Endodermal cell (in vitro differentiated cells): ENCODE data around the gene TUB. TPM values are rescaled to one million over a fixed set of nuclear protein-coding genes. Genes with fewer than 3 reads are reported as not detected.

Source experiments
- DNase-seq: peaks from one replicate; pipeline ENCODE4 v3.0.0-alpha.2; 2017
- H3K27ac ChIP-seq: 2 replicates; pipeline ENCODE4 v1.5.1; 2013; ENCODE audit warnings: mild to moderate bottlenecking, low read depth, low read length, moderate library complexity
- H3K27me3 ChIP-seq: 2 replicates; pipeline ENCODE4 v1.6.1; 2013; ENCODE audit warnings: mild to moderate bottlenecking, low read length, moderate library complexity; ENCODE audit not compliant: insufficient read depth, control insufficient read depth, poor library complexity, severe bottlenecking
- H3K36me3 ChIP-seq: 2 replicates; pipeline ENCODE4 v1.7.0; 2013; ENCODE audit warnings: mild to moderate bottlenecking, low read length, moderate library complexity; ENCODE audit not compliant: control insufficient read depth, insufficient read depth
- H3K4me1 ChIP-seq: one replicate; pipeline ENCODE4 v1.7.0; 2013; ENCODE audit warnings: low read length; ENCODE audit not compliant: control insufficient read depth, insufficient read depth
- H3K4me3 ChIP-seq: 2 replicates; pipeline ENCODE4 v1.5.1; 2013; ENCODE audit warnings: mild to moderate bottlenecking, low read length, moderate library complexity
- H3K9ac ChIP-seq: 2 replicates; pipeline ENCODE4 v1.6.1; 2013; ENCODE audit warnings: mild to moderate bottlenecking, low read length, moderate library complexity; ENCODE audit not compliant: poor library complexity, severe bottlenecking; ENCODE audit errors: extremely low read depth
- H3K9me3 ChIP-seq: 2 replicates; pipeline ENCODE4 v1.6.1; 2013; ENCODE audit warnings: mild to moderate bottlenecking, low read length, moderate library complexity; ENCODE audit not compliant: control insufficient read depth
- H3K27ac Mint-ChIP-seq: 2 replicates; pipeline ENCODE4 v1.8.0; 2020; ENCODE audit warnings: mixed read lengths
- H3K27me3 Mint-ChIP-seq: 2 replicates; pipeline ENCODE4 v1.8.0; 2021; ENCODE audit warnings: mild to moderate bottlenecking, mixed read lengths; ENCODE audit not compliant: insufficient read depth
- H3K36me3 Mint-ChIP-seq: 2 replicates; pipeline ENCODE4 v1.8.0; 2020; ENCODE audit warnings: low read depth, mixed read lengths
- H3K4me1 Mint-ChIP-seq: 2 replicates; pipeline ENCODE4 v1.8.0; 2020; ENCODE audit warnings: mixed read lengths
- H3K4me3 Mint-ChIP-seq: 2 replicates; pipeline ENCODE4 v1.8.0; 2020; ENCODE audit warnings: mild to moderate bottlenecking, moderate library complexity, mixed read lengths
- H3K9me3 Mint-ChIP-seq: 2 replicates; pipeline ENCODE4 v1.8.0; 2020; ENCODE audit warnings: mild to moderate bottlenecking, mixed read lengths
- WGBS, 2 experiments: methylation state at CpG; one replicate each; pipeline versions ENCODE4 v1.1.5 to v1.1.7; 2013; ENCODE audit warnings: missing lambda C conversion rate in 2 of 2, mixed read lengths in 1 of 2; ENCODE audit not compliant: insufficient coverage in 1 of 2, insufficient read length in 1 of 2; 5-methylcytosine and 5-hydroxymethylcytosine counted together
- total RNA-seq, 2 donors: library from RNA; stranded (reverse); fragmentation: NEBNext Ultra II Directional in 1 of 2; extraction: Animal tissue kit (Norgen Biotek cat#: 25700) in 1 of 2; gene quantifications; 2 replicates in 1 of 2; 3 replicates in 1 of 2; pipeline ENCODE4 v1.2.1, GENCODE V29; 2021
- TF ChIP-seq, protein P1 (sequence below): fragments of 200-600 bp; sonication (generic); conservative IDR thresholded peaks from 2 replicates; pipeline ENCODE4 v1.5.0; 2021; ENCODE audit warnings: antibody characterized with exemption, mild to moderate bottlenecking

The TUB gene
- total RNA-seq, 2 donors from 2014 or later, result 15.8 to 29.9 TPM

DNA sequence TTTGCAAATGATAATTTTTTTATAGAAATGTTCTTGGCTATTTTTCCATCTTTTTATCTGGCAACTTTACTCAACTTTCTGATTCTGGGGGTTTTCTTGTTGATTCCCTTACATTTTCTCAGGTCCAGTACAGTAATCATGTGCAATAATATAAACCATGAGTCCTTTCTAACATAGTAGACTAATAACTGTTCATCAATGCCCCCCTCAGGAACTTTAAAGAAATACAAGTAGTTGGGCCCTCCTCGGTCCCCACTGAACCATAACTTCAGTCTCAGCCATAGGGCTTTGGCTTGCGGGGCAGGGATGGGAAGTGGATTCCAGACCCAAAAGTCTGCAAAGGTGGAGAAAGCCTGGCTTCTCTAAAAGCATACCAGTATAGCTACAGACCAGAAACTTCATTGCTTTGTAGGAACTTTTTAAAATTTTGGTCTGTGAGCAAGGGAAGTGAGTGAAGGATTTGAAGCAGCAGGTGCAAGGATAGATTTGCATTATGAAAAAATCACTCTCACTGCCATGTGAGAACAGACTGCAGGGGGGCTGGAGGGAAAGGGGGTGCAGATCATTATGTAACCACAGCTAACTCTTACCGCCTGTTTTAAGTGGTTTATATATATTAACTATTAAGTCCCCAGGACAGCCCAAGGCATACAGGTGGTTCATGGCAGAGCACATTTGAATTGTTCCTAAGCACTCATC lies 10.4 kb upstream of the TUB start:
- Mint-ChIP-seq H3K27me3 (peaks cover 9% of the 10 kb centered on the region), H3K4me1 (peaks cover 25% of the 10 kb centered on the region), H3K36me3 (no peaks in the 10 kb centered on the region), H3K27ac (no peak overlapping the region), H3K9me3 (no peaks in the 10 kb centered on the region), H3K4me3 (no peak overlapping the region)
- H3K9ac ChIP-seq, result no peak overlapping the region
- WGBS, 2 experiments, result 60 to 69% methylated on average over 1 to 3 of the region's 3 CpGs
- no peak overlapping the region for H3K27ac ChIP-seq
- DNase-seq, result peak; percentile 48
- no peaks in the 10 kb centered on the region for H3K27me3 ChIP-seq
- H3K9me3 ChIP-seq, result no peaks in the 10 kb centered on the region
- peaks cover 11% of the 10 kb centered on the region for H3K4me1 ChIP-seq
- H3K4me3 ChIP-seq, result no peak overlapping the region
- TF ChIP-seq, protein P1, sequence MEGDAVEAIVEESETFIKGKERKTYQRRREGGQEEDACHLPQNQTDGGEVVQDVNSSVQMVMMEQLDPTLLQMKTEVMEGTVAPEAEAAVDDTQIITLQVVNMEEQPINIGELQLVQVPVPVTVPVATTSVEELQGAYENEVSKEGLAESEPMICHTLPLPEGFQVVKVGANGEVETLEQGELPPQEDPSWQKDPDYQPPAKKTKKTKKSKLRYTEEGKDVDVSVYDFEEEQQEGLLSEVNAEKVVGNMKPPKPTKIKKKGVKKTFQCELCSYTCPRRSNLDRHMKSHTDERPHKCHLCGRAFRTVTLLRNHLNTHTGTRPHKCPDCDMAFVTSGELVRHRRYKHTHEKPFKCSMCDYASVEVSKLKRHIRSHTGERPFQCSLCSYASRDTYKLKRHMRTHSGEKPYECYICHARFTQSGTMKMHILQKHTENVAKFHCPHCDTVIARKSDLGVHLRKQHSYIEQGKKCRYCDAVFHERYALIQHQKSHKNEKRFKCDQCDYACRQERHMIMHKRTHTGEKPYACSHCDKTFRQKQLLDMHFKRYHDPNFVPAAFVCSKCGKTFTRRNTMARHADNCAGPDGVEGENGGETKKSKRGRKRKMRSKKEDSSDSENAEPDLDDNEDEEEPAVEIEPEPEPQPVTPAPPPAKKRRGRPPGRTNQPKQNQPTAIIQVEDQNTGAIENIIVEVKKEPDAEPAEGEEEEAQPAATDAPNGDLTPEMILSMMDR, result peak; percentile 60
- no peaks in the 10 kb centered on the region for H3K36me3 ChIP-seq

DNA sequence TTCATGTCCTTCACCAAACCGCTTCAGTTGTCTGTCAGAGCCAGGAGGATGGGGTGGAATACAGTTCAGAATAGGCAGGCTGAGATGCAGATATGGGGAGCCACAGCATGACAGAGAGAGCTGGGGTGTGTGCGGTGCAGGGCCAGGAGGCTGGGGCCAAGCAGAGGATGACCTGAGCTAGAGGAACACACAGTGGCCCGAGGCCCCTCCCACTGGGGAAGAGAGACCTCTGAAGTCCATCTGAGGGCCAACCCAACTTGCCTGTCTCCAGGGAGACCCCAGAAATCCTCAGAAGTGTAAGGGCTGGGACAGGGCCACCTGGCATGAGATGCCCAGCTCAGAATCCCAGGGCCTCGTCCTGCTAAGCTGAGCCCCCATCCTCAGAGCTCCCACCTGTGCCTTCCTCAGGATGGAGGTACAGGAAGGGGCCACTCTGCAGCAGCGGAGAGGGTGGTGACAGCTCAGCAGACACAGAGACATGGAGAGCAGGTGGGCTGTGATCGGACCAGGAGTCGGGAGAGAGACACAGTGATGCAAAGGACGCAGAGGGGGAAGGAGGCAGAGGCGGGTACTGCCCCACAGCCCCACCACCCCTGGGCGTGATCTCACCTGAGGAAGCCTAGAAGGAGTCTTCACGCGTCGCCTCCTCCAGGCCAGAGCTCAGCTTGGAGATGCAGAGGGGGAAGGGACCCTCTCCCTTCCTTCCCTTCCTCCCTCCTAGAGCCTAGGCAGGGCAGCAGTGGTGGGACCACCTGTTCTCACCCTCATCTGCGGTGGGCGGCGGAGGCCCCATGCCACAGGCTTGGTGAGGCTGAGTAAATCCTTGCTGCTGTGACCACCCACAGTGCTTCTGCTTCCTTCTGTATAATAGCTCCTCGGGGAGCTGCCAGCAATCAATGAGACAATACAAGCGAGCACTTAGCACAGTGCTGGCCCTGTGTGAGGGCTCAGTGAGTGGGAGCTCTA lies 9.1 kb upstream of the TUB start:
- peak; percentile 70 for DNase-seq
- Histone ChIP-seq H3K9ac (no peak overlapping the region), H3K27me3 (no peaks in the 10 kb centered on the region), H3K4me3 (no peak overlapping the region), H3K4me1 (peaks cover 11% of the 10 kb centered on the region), H3K27ac (no peak overlapping the region), H3K9me3 (no peaks in the 10 kb centered on the region), H3K36me3 (no peaks in the 10 kb centered on the region)
- WGBS, 2 experiments, result 69 to 80% methylated on average over 8 to 16 of the region's 18 CpGs
- Mint-ChIP-seq H3K4me1 (peaks cover 25% of the 10 kb centered on the region), H3K4me3 (no peak overlapping the region), H3K27ac (no peak overlapping the region), H3K36me3 (no peaks in the 10 kb centered on the region), H3K27me3 (peaks cover 11% of the 10 kb centered on the region), H3K9me3 (no peaks in the 10 kb centered on the region)
- TF ChIP-seq, protein P1, result no peak

DNA sequence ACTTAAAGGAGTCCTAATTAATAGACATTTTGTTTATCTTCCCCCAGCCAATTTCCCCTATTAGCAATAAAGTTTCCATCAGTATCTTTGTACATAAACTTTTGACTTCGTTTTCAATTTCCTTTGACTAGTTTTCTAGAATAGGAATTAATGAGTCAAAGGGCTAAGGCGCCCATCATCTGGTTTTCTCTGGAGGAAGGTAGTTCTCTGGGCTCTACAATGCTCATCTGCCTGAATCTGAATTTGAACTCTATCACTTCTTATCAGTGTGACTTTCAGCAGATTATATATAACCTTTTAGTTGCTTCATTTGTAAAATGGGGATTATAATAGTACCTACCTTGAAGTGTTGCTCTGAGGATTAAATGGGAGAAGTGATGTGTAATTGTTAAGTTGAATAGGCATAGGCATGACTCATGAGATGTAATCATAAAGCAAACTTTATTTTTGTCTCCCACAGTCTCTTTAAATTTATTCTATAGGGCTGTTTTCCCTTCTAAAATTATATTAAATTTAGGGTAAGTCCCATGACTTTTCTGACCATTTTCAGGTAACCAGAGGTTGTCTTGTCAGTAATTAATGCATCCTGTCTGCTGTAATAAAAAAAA lies 5.8 kb upstream of the TUB start:
- H3K27me3 Mint-ChIP-seq, result peaks cover 41% of the 10 kb centered on the region

More for the DNA sequence above, 5.8 kb upstream of the TUB start:
- no peak overlapping the region for H3K27ac ChIP-seq
- Mint-ChIP-seq H3K36me3 (no peaks in the 10 kb centered on the region), H3K4me3 (no peak overlapping the region), H3K27ac (no peak overlapping the region), H3K4me1 (peaks cover 19% of the 10 kb centered on the region), H3K9me3 (no peaks in the 10 kb centered on the region)
- no peak for DNase-seq
- peaks cover 23% of the 10 kb centered on the region for H3K27me3 ChIP-seq
- H3K36me3 ChIP-seq, result no peaks in the 10 kb centered on the region
- TF ChIP-seq, protein P1, result no peak
- no peak overlapping the region for H3K4me3 ChIP-seq
- no peaks in the 10 kb centered on the region for H3K9me3 ChIP-seq
- 78 to 85% methylated on average over 2 of the region's 2 CpGs for WGBS, 2 experiments
- no peak overlapping the region for H3K9ac ChIP-seq
- H3K4me1 ChIP-seq, result peaks cover 4% of the 10 kb centered on the region
